Fibroblast of mammary gland (primary cell): ENCODE data around the gene CORO1C.

ENCODE experiments used
- DNase-seq: peaks from one replicate; pipeline ENCODE4 v3.0.0-alpha.2; 2010; ENCODE audit warnings: low read depth
- H3K4me3 ChIP-seq: 2 replicates; pipeline ENCODE4 v1.5.1; 2011; ENCODE audit warnings: low read depth, mild to moderate bottlenecking, low read length, moderate library complexity; ENCODE audit not compliant: control insufficient read depth
- TF ChIP-seq, protein P1 (sequence below): conservative IDR thresholded peaks from 2 replicates; pipeline ENCODE4 v1.5.1; 2011; ENCODE audit warnings: low read depth, low read length, inconsistent platforms; ENCODE audit not compliant: control insufficient read depth, insufficient read depth

CORO1C gene

GRCh38 chr12:108727868-108728735, 3.2 kb downstream of the CORO1C start:
- H3K4me3 ChIP-seq, result peak overlapping the region; percentile 89
- TF ChIP-seq, protein P1, sequence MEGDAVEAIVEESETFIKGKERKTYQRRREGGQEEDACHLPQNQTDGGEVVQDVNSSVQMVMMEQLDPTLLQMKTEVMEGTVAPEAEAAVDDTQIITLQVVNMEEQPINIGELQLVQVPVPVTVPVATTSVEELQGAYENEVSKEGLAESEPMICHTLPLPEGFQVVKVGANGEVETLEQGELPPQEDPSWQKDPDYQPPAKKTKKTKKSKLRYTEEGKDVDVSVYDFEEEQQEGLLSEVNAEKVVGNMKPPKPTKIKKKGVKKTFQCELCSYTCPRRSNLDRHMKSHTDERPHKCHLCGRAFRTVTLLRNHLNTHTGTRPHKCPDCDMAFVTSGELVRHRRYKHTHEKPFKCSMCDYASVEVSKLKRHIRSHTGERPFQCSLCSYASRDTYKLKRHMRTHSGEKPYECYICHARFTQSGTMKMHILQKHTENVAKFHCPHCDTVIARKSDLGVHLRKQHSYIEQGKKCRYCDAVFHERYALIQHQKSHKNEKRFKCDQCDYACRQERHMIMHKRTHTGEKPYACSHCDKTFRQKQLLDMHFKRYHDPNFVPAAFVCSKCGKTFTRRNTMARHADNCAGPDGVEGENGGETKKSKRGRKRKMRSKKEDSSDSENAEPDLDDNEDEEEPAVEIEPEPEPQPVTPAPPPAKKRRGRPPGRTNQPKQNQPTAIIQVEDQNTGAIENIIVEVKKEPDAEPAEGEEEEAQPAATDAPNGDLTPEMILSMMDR, result no peak
- DNase-seq, result no peak

GRCh38 chr12:108727161-108727560, 4.2 kb downstream of the CORO1C start:
- DNase-seq, result no peak
- TF ChIP-seq, protein P1, result no peak
- H3K4me3 ChIP-seq, result no peak overlapping the region

- TF ChIP-seq, protein P1, result no peak
- no peak for DNase-seq
- no peak overlapping the region for H3K4me3 ChIP-seq
Observed at GRCh38 chr12:108724890-108725151, 6.5 kb downstream of the CORO1C start.

GRCh38 chr12:108724054-108724889, 7.0 kb downstream of the CORO1C start:
- H3K4me3 ChIP-seq, result no peak overlapping the region
- DNase-seq, result peak; percentile 69
- TF ChIP-seq, protein P1, result no peak

DNA sequence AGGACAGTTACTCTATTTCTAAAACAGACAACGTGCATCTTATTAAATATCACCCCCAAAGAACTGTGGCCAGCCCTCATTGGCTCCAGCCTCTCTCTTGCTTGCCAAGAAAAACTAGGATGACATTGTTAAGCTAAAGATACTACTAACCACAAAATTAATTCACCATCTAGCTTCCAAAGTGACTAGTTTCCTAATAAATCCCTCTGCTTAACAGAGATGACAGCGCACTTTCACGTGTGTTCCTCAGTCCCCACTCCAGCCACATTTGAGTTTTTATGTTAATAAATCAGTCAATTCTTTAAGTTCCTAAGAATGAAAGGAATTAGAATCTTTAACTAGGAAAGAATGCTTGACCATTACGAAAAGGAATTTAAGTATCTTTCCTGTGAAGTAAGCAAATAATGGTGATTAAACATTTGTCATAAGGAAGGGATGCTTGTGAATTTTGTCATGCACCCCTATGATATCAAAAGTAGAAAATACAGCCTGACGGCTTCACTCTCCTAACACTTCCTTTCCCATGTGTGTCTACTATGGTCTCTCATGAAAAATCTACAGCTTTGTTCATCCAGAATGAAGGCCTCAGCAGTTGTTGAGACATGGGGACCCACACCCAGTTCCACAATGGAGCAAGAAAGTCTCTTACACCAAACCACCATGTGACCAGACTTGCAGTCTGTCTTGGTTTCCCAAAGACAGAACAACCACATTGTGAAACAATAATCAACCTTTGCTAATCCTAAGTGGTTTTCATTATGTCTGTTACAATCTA, 8.1 kb downstream of the CORO1C start:
- DNase-seq, result peak; percentile 96
- TF ChIP-seq, protein P1, result no peak
- H3K4me3 ChIP-seq, result no peak overlapping the region

DNA sequence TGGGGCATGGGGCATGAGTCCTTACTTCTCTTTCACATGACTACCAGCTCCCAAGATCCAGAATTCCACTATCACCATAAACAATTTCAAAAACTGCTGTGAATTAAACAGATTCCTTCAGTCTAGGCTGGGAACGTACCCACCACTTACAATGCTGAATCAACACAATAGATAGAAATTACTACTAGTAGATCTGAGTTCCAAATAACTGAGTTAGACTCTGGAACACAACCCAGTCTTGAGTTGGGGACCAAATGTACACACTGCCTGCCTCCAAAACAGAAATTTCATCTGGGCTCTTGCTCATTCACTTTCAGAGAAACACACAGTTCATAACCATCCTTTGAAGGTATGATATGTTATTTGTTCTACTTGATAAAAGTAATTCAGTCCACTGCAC, 8.9 kb downstream of the CORO1C start:
- TF ChIP-seq, protein P1, result no peak
- H3K4me3 ChIP-seq, result no peak overlapping the region
- DNase-seq, result no peak
